Stimulated activated CD8-positive, alpha-beta memory T cell treated with anti-CD3 and anti-CD28 coated beads, Interleukin-2, amount 100 ng/mL, for 48 hours (primary cell): Measurements from ENCODE around the gene SLC25A19.

ENCODE experiments used
- DNase-seq, 2 donors: peaks; one replicate each; pipeline ENCODE4 v3.0.0-alpha.2; 2020; ENCODE audit warnings: low read depth in 2 of 2

The SLC25A19 gene

DNA sequence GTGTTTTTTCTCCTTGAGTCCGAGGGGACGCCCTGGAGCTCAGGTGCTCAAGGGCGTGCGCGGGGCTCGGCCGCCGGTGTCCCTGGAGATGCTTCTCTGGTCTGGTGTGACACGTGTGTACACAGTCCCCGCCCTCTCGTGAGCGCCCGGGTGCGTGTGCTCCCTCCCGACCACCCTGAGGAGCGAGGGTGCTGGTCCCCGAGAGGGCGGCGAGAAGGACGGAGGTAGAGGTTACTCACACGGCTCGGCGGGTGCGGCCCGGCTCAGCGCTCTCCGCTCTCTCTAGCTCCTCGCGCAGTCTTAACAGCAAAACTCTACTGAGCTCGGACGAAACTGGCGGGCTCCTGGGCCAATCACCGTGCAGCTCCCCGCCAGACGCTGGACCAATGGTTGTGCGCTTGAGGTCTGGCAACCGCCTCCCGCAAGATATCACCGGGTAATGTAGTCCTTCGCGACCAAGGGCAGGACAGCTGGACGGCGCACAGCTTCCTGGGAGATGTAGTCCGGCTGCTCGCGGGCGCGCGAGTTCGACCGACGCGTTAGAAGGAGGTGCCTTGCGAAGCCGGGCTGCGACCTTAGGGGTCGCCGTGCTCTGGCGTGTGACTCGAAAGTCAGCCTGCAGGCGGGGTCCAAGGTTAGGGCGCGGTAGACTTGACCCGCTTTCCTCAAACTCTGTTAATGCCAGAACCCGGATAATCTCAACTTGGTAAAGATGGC, at the start of gene SLC25A19:
SLC25A19 (minus strand) TSS at position 319 of the 717 bp plus-strand sequence. CDS start 2,669 bp downstream, outside the sequence.
- DNase-seq: peak; percentile 93 to 97

DNA sequence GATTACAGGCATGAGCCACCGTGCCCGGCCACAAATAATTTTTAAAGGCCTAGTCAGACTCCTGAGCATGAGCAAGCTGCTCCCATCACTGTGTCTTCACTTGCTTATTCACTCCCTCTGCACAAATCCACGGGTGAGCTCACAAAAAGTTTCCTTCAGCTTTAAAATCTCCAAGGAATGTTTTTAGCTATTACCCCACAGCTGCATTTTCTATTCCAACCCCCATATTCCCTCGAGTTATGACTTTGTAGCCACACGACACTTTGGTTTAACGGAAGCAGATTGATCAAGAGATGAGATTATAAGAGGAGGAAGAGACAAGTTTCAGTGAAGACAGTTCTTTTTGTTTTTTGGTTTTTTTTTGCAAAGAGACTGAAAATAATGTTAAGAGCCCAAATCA, 49.1 kb upstream of the SLC25A19 start:
- DNase-seq: no peak

DNA sequence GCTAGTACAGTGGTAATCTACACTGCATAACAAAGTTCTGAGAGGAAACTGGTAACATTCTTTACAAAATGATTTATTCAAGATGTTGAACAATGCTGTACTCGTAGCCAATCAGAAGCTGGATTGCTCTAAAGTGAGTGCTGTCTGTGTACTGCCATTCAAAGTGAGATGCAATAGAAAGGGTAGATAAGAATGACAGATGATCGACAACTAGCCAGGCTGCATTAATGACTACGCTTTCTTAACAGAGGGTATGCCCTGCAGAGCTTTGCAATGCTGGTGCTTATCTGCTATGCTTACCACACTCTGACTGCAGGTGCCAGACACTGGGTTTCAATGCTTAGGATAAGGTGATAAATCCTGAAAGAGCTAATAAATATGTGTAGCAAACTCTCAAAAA, 46.1 kb upstream of the SLC25A19 start:
- no peak for DNase-seq

DNA sequence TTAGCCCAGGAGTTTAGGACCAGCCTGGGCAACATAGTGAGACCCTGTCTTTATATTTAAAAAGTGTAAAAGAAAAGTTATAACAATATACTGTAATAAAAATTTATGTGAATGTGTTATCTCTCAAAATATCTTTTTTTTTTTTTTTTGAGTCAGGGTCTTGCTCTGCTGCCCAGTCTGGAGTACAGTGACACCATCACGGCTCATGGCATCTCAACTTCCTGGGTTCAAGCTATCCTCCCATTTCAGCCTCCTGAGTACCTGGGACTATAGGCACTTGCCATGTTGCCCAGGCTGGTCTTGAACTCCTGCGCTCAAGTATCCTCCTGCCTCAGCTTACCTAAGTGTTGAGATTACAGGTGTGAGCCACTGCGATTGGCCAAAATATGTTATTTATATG, 45.5 kb upstream of the SLC25A19 start:
- DNase-seq: no peak

DNA sequence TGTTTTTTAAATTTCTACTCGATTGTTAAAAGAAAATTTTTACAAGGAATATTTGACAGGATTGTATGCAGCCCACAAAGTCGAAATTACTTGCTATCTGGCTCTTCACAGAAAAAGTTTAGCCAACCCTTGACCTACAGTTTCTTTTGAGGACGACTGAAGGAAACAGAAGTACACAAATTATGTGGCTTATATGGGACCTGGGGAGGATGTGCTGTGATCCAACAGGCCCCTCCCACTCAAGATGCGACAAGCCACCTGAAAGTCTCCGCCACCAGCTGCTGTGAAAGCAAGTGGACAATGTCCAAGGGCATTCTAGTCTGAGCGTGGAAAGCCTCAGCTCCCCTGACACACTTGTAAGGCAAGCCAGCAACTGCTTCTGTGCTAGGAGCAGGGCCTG, 42.4 kb upstream of the SLC25A19 start:
- no peak for DNase-seq

DNA sequence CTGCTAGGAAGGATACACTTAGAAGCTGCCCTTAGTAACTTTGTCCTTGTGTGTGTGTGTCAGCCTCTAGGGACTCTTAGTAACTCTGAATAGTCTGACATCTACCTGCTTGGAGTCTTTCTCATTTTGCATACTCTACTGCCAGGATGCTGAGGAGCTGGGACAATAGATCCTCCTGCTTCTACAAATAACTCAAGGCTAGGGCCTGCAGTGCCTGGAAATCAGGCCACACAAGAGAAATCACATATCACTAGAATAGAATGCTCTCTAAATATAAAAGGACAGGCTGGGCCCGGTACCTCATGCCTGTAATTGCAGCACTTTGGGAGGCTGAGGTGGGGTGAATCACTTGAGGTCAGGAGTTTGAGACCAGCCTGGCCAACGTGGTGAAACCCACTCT, 38.5 kb upstream of the SLC25A19 start:
- DNase-seq: no peak

DNA sequence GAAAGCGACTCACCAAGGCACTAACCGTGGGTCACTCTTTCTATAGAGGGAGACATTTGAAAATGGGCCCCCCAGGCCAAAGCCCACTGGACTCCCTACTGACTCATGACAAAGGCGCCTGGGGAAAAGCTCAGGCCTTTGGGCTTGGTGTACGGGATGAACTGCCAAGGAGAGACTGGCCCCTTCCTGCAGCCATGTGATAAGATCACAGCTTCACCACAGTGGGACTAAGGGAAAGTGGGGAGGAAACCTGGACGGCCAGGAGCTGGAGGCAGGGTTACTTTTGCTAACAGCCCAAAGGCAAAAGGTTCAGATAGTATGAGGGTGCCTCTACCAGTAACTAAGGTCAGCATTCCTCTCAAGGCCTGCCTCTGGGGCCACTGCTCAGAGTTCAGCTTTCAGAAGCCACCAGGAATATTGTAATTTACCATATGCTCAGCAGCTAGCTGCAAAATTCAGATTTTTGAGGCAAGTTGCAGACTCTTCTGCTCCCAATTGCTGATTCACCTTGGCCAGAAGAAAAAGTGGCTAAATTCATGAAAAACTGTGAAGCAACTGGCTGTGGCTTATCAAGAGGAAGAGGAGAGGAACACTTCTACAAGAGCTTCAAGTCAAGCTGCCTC, 37.1 kb upstream of the SLC25A19 start:
- DNase-seq: no peak

DNA sequence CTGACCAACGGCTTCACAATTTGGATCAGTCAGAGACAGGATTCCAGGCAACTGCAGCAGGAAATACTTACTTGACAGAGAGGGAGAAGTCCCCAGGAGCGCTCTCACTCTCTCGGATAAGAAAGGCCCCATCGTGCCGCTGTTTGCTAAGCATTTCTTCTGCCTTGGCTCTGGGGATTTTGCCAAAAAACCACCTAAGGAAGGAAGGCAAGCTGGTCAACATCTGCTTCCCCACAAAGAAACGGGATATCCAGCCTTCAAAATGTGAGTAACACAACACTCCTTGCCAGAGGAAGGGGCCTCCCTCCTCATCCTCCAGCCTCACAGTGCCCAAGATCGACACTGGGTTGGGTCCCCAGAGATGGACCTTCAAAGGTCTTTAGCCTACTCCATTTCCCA, 36.6 kb upstream of the SLC25A19 start:
- DNase-seq: no peak

DNA sequence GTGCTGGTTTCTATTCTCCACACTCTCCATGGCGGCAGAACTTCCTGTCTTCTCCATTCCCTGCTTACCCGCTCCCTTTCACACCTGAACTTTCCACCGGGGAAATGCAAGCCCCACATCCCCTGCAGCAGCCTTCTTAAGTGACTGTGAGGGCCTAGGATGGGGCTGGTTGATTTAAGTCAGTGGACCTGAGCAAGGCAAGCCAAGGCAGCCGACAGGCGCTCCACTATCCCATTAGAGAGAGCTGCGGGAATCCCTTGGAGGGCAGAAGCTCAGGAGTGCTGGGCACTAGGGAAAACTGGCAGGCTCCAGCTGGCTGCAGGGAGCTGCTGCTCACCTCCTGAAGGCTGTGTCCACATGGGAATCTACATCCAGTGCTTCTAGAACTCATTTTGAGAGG, 36.1 kb upstream of the SLC25A19 start:
- DNase-seq: no peak

DNA sequence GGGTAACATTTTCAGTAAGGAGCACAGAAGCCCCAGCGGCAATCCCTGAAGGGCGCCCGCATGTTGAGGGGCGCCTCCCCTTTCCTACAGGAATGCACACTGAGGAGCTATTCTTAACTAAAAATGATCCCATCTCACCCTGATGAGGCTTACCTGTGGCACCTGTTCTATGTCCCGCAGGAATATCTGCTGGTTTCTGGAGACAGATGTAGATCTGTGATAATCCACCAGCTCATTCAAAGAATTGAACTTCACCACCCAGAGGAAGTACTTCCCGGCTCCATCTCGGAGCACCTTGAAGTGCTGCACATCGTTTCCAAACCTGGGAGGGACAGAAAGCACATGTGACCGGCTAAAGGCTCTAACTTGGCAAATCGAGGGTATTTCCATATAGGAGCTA, 32.3 kb upstream of the SLC25A19 start:
- no peak for DNase-seq

DNA sequence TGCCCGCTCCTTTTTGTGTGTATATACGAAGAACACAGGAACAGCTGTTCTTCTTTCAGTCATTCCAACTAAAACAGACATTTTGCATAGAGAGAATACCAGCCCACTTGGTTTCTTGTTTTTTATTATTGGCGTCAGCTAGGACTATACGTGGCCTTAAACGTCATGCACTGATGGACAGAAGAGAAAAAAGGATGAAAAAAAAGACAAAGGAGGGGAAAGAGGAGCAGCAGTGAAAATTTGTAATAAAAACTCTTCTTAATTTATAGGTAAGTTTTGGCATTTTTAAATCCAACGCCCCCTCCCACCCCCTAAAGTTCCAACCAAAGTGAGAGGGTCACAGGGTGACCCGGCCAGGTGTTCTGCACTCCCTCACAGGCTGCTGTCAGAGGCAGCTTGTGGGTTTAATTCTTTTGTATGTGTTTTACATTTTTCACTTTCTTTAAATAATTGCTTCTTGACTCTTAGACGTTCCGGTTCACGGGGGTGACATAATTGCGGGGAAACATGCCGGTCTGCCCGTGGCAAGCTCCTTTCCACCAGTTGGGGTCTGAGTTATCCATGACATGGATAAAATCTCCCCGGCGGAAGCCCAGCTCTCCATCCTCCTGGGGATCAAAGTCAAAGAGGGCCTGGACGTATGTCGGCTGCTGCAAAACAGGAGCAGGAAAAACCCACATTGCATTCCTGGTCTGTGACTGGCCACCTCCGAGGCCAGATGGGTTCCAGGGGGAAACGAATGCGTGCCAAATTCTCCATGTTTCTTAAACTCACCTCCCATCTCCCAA, 30.9 kb upstream of the SLC25A19 start:
- DNase-seq: no peak

DNA sequence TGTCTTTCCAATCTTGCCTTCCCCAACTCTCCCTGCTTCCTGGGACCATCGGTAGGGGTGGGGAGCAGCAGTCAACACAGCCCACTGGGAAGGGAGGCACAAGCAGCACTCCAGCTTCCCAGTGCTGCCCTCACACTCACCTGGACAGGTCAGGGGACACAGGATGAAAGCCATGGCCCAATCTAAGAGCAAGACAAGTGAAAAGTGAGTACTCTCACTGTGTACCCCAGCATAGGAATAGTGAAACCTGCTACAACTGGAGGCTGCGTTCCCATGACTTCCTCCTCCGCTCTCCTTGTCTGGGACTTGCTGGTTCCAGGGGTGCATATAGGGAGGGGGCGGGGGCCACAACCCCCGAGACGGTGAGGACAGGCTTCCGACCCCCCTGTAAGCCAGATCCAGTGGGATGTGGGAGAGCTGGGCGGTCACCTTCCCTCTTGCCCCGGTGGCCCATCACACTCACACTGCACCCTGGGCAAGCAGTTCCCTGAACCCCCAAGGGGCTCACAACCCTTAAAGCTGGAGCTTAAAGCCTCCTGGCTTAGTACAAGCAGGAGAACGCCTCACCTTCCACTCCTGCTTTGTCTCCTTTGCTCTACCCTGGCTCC, 29.5 kb upstream of the SLC25A19 start:
- DNase-seq: no peak

DNA sequence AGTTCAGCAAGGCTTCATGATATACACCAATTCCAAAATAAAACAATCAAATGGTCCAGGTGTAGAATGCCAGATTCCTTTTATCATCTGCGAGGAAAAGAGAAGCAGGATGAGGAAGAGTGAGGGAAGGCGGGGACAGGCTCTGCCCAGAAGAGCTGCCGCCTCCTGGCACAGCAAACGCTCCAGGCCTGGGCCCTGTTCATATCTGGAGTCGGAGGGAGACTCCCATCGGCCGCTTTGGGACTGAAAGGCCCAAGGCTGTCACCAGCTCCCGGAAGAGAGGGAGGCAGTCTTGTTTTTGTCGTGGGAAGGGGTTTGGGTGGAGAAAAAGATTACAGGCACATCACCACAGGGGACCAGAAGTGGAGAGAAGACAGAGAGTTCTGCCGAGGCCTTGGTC, 29.0 kb upstream of the SLC25A19 start:
- DNase-seq: no peak

DNA sequence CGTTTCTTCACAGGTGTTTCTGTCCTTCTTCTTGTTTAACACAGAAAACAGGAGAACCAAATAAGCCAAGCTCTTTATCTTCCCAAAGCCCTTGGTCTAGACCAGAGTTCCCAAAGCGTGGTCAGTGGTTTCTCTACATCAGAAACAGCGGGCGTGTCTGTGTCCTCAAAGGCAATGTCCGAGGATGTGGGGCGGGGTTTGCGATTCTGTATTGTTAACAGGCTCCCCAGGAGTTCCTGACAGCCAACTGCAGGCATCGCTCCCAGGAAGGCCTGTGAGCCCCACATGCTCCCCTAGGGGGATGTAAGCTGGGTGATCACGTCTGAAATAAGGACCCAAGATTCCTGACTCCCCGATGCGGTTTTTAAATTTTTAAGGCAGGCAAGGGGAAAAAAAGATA, 28.4 kb upstream of the SLC25A19 start:
- DNase-seq: no peak

DNA sequence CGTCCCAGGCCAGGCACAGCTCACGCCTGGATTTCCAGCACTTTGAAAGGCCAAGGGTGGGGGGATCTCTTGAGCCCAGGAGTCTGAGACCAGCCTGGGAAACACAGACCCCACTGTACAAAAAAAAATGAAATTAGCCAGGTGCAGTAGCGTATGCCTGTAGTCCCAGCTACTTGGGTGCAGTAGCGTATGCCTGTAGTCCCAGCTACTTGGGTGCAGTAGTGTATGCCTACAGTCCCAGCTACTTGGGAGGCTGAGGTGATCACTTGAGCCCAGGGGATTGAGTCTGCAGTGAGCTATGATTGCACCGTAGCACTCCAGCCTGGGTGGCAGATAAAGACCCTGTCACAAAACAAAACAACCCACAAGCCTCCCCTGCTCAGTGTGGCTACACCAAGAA, 27.0 kb upstream of the SLC25A19 start:
- DNase-seq: no peak

DNA sequence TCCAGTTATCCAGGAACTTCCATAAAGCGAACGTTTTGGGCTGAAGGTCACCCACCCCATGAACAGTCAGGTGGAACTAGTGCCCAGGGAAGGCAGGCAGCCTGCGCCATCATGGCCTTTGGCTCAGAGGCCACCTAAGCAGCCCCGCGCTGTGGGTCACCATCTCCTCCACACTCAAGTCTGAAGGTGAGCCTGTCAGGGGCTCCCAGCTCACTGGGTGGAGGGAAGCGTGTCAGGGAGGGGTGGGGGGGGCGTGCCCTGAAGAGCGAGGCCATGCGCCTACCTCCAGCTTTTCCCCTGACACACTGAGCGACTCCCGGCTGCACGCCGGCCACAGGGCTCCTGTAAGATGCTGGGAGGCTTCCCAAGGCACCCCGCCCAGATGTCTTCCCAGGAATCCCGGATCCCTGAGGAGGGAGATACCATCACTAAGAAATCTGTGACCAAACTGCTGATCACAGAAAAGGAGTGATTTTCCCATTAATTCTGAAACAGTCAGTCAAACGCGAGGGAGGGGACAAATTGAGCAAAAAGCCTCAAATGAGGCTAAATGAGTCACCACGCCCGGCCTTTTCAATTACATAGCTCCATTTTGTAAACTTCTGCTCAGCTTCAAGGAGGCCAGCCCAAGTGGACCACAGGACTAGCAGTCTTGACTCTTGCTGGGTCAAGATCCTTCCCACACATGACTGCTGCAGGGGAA, 26.5 kb upstream of the SLC25A19 start:
- no peak for DNase-seq

DNA sequence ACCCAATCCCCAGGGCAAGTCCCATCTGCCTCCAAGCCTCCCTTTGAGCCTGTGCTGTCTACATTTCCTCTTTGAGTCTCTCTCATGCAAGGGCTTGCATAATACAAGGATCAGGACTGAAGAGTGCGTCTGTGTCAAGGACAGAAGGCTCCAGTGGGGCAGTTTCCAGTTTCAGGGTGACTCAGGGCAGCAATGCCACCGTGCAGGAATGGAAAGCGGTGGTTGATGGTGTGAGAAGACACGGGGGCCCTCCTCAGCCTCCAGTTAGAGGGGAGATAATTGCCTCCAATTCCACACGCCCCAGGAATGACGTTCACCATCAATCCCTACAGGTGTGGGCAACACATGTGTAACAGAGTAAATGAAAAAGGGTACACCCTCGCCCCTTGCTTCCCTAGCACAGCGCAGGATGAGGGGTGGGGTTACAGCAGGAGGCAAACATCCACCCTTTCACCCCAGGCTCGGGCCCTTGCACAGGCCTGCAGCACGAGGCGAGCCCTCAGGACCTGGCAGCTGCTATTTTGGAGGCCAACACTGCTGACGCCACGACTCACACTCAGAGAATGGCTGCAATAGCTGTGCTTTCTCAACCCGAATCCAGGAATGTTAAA, 24.8 kb upstream of the SLC25A19 start:
- DNase-seq: no peak

DNA sequence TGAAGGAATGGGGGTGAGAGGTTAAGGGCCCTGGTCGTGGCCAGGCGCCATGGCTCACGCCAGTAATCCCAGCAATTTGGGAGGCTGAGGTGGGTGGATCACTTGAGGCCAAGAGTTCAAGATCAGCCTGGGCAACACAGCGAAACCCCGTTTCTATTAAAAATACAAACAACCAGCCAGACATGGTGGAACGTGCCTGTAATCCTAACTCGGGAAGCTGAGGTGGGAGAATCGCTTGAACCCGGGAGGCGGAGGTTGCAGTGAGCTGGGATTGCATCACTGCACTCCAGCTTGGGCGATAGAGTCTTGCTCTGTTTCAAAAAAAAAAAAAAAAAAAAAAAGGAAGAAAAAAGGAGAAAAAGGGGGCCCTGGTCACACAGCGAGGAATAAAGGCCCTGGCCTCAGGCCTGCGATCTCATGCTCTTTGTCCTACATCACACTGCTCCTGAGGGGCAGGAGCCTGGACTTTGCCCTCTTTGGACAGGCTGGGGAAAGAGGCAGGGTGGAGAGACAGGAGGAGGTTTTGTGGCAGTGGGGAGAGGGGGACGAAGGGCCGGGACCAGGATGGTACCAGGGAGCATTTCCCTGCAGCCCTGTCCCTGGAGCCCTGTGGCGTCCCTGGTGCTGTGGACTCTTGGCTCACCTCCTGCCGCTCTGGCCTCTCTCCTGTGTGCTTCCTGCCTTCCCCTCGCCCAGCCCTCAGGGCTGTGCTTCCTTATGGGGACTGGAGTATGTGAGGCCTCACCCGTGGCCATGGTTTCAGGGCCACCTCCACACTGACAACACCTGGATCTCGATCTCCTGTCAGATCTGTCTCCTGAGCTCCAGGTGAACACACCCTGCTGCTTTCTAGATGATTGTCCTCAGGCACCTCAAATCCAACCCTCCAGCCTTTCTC, 19.7 kb upstream of the SLC25A19 start:
- no peak for DNase-seq

DNA sequence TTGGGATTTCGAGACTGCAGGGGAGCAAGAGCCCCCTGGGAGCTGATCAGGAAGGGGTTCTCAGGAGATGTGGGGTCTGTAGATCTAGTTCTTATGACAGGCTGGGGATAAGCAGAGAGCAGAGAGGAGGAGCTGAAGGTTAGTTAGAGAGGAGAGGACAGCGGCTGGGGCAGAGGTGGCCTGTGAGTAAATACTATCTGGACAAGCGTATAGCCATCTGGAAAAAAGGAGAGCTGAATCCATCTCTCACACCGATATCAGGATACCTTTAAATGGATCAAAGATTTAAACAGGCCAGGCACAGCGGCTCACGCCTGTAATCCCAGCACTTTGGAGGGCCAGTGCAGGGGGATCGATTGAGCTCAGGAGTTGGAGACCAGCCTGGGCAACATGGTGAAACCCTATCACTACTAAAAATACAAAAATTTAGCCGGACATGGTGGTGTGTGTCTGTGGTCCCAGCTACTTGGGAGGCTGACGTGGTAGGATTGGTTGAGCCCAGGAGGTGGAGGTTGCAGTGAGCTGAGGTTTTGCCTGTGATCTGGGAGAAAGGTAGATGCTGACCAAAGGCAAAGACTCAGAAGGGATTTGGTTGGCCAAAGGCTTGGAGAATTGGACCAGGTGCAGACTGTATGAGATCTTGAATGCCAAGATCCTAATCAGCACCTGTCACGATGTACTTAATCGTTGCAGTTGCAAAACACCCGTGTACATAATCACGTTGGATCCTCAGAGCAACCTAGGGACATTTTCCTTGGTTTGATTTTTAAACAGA, 18.9 kb upstream of the SLC25A19 start:
- DNase-seq: no peak
